Left lobe of liver (tissue), 2 donors: Measurements from ENCODE around the gene ARHGAP30. TPM values are rescaled to one million over a fixed set of nuclear protein-coding genes. Genes with fewer than 3 reads are reported as not detected.
A peak's percentile ranks its signal among the peaks of the same experiment; 100 is the strongest.

Experiments
- ATAC-seq: fragments of 200-7000 bp; cut with Tn5 transposase; one replicate; pipeline ENCODE4 v1.9.1; 2020; ENCODE audit warnings: mild to moderate bottlenecking, moderate library complexity
- DNase-seq: peaks from one replicate; pipeline ENCODE4 v3.0.0-alpha.2; 2020; ENCODE audit warnings: low spot score
- total RNA-seq: library from RNA; stranded (reverse); gene quantifications from one replicate; pipeline ENCODE4 v1.2.1, GENCODE V29; 2021
- donor health status: DM: no; HTN: no; CAD: no; lungs with moderate emphysema.
- donor health status: DM: no; HTN: yes; CAD: no.

ARHGAP30 gene
- total RNA-seq, 1 donor from 2014 or later: 4.0 TPM

DNA sequence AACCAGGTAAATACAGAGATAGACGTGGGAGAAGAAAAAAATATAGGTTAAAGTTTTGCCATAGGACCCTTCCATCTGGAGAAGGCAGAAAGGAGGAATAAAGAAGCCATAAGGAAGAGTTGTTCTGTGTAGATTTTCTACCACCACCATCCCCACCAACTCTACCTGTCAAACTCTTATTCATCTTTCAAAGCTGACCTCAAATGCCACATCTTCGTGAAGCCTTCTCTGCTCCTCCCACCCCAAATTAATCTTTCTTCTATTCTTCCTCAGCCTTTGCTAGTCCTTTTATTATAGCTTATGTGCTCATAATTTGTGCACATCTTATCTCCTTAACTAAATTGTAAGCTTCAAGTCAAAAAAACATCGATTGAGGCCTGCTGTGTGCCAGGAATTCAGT lies 20.9 kb upstream of the ARHGAP30 start:
- ATAC-seq (no peak), DNase-seq (no peak)

DNA sequence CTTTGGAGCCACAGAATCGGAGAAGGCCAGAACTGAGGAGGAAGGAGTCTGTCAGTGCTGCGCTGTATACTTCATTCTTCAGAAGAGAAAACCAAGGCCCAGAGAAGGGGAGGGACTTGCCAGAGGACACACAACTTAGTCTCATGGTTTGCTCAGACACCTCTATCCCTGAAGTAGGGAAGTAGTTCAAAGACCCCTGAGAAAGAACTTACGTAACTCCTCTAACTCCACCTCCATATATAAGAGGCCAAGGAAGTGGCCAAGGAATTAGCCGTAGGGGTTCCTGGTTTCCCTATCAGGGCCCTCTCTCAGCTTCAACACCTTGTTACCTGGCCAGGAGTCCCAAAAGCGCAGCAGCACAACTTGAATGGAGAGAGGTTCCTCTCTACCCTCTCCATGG lies 20.2 kb upstream of the ARHGAP30 start:
- no peak for DNase-seq
- no peak for ATAC-seq

DNA sequence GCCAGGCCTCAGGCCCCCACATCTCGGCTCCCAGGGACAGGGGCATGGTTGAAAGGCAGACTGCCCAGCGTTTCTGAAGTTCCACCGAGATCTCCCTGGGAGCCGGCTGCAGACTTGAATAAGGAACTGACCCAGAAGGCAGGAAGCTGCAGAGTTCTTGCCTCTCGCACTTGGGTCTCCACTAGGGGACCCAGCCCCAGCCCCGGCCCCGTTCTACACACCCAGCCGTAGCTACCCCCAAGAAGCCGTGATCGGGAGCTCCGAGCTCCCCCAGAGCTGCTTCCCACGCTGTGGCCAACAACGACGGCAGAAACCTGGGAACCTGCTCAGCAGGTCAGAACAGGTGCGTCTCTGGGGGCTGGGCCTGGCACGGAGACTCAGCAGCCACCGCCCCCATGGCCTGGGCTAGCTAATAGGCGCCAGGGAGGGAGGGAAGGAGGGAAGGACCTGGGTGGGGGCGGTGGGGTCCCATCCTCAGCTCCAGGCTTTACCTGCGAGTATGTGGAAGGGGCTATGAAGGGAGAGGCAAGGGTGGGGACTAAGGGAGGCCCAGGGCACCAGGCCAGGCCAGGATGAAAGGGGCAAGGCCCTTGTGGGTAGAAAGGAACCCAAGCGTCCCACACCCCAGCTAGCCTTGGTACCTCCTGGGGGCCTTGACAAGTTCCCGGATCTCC lies 19.7 kb upstream of the ARHGAP30 start, which contains the start of gene NECTIN4:
NECTIN4 (minus strand) TSS at position 308 of the 674 bp plus-strand sequence; CDS start at position 46, 262 bp downstream.
- no peak for DNase-seq
- ATAC-seq: no peak

DNA sequence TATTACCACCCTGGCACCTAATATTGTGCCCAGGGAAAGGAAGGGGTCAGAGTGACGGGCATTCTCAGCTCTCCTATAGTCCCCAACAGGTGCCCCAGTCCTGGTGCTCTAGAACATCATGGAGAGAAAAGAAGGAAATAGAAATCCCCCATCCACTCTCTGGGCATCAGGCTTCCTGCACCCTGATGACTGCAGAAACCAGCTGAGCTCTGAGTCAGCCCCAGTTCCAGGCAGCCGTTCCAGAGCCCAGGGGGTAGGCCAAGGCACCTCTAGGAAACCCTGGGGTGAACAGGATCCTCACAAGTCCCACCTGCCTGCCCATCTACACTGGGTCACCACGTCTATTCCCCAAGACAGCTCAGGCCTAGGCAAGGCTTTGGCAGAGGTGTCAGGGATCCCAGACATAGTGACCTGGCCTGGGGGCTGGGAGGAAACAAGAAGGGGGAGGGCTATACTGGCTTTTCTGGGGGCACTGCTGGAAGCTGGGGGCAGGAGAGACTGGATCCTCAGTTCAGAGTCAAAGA lies 19.0 kb upstream of the ARHGAP30 start:
- no peak for DNase-seq
- ATAC-seq: no peak

DNA sequence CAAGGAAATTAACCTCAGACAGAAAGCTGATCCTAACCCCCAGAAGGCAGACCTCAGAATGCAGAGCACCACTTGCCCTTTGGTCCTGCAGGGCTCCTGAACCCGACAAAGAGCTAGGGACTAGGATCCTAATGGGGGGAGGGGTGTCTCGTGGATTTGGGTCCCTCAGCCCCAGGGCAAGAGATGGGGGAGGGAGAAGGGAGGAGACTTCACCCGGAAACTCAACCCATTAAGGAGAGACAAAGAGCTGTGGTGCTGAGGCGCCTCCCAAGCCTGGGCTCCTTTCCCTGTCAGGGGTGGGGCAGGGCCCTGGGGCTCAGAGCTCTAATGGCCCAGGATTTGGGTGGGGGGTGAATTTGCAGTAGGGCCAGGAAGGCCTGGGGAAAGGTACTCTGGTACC lies 16.8 kb upstream of the ARHGAP30 start:
- no peak for DNase-seq
- no peak for ATAC-seq

DNA sequence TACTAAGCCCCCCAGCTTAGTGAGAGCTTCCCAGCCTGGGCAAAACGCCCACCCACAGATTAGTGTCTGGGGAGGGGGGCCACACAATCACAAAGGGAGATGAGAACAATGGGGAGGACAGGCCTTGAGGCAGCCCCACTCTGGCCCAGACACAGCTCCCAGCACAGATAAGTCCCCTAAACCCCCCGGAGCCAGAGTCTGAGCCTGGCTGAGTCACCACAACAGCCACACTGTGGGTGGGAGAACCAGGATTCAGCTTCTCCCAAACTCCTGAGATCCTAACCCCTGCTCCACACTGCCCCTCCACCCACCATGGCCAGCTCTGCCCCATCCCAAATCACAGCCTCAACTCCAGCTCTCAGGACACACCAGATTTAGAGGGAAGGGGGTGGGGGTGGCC lies 15.5 kb upstream of the ARHGAP30 start:
- DNase-seq (no peak), ATAC-seq (no peak)

DNA sequence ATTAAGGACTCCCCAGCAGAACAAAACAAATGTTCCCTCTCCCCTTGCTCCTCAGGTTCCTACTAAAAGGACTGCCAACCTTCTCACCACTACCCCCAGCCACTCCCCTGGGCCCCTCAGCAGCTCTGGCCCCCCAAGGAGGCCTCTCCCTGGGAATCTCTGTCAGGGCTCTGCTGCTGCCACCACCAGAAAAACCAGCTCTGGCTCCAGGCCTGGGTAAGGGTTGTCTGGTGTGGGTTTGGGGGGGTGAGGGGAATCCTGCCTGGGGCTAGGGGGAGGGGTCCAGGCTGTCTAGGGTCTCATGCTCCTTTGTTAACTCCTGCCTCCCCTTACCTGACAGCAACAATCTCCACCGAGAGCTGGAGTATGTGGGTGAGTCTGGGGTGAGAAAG lies 14.9 kb upstream of the ARHGAP30 start:
- DNase-seq (no peak), ATAC-seq (no peak)

DNA sequence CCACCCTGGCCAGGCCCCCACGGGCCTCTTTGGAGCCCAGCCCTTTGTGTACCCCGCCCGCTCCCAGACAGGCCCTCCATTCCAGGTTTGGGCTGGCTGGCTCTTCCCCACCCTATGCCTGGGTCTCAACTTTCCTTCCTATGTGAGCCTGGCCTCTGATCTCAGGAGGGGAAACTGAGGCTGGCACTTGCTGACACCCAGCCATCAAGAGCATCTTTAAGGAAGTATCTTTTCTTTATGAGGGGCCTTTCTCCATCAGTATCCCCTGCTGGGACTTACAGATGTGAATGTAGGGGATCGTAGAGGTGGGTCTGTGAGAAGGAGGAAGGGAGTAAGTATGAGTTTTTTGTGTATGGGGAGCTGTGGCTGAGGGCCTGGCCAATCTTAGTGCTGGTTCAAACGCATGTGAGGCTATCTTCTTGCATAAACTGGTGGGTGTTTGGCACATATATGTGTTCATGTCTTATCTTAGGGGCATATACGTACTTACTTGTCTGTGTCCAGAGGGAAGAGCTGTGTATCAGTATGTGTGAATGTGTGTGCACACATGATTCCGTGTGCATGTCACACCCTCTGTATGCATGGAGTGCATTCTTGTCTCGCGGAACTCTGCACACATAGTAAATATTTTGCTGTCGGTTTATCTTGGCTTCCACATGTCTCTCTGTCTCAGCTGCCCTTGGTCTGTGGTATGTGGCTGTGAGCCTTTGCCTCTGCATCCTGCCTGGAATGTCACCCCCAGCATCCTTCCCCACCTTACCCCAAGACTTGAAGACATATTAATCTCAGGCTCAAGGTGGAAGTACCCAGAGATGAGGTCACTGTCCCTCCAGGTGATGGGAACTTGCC lies 14.3 kb upstream of the ARHGAP30 start:
- no peak for DNase-seq
- no peak for ATAC-seq

DNA sequence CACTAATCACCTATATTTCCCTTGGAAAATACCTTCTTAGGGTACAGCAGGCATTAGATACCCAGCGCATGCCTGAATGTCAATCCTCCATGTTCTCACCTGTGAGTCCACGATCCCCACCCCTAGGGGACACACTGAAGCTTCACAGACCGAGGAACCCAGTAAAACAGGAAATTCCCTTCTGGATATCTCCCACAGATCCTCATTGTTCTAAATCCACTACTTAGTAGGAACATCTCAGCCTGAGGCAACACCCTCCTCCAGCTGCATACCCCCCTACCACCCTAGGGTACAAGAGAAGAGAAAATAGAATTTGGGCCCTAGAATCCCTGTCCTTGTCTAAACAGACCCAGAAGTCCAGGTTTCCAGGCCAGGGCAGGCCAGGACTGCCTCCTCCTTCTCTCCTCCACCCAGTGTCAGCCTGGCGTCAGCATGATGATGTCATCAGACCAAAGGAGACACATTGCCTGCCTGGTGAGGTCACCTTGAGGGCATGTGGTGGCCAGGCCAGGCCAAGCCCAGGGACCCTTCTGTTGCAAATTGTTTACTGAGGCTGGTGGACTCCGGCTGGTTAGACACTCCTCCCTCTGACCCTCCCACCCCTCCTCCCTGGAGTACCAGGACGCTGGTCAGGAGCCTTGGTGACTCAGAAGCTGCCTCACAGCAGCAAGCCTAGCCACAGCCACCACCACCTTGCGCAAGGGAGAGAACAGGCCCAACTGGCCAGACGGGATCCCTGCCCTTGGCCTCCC lies 13.5 kb upstream of the ARHGAP30 start:
- ATAC-seq: peak; percentile 31
- no peak for DNase-seq

DNA sequence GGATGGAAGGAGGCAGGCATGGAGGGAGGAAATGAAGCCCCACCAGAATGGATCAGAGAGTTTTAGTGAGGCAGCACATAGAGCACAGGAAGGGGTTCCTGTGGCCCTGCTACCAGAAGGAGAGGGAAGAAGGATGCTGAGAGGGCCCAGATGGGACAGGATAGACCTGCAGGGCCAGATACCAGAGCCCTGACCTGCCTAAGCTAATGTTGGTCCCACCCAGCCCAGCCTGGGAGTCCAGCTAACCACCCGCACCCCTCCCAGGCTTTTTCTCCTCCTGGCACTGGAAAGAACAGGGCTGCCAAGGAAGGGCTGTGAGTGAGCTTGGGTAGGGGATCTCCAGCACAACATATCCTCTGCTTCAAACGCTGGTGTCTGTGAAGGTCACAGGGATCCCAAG lies 12.8 kb upstream of the ARHGAP30 start:
- no peak for DNase-seq
- no peak for ATAC-seq

DNA sequence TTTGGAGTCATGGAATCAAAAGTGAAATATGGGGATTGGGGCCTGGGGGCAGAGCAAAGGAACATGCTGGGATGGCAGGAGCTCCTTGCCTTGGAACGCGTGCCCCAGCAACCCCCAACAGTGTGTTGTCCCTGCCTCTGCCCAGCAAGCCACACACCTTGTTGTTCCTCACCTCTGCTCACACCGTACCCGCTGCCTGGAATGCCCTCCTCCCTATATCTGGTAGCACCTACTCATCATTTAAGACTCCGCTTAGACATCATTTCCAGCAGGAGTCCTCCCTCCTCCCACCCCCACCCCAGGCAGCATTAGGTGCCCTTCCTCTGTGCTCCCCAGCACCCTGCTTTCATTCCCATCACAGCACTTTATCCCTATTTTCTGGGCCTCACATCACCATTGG lies 11.8 kb upstream of the ARHGAP30 start:
- ATAC-seq (no peak), DNase-seq (no peak)

DNA sequence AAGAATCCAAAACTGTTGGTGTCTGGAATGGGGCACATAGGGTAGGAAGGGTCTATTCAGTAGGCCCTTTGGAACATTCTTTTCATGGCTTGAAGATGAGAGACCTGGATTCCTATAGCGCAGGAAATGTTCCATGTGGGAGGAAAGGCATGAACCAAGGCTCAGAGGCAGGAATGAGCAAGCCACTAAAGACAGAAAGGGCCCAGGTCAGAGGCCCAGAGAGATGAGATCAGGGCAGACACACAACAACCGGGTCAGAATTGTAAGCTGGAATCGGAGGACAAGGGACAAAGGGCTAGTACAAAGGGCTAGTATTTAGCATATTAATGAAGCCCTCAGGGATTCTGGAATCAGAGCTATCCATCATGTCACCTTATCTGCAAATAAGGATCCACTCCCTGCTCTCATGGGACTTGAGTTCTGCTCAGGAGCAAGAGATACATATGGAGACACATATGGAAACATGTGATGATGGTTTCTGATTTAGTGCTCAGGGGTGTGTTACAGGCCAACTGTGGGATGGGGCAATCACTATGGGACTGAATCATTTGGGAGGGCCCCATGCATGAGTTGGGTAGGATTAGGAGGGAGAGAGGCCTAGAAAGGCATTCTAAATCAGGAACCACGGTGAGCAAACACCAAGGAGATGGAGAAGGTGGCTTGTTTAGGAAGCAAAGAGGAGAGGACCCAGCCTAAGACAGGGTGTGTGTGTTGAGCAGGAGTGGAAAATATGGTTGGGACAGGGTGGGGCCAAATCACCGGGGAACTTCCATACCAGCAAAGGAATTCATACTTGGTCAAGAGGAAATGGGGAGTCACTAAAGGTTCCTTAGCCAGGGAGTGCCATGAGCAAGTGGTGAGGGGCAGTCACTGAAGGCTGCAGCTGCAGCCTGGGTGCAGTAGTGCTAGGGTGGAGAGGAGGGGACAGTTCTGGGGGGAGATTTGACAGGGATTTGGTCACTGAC lies 11.0 kb upstream of the ARHGAP30 start:
- no peak for DNase-seq
- ATAC-seq: no peak

DNA sequence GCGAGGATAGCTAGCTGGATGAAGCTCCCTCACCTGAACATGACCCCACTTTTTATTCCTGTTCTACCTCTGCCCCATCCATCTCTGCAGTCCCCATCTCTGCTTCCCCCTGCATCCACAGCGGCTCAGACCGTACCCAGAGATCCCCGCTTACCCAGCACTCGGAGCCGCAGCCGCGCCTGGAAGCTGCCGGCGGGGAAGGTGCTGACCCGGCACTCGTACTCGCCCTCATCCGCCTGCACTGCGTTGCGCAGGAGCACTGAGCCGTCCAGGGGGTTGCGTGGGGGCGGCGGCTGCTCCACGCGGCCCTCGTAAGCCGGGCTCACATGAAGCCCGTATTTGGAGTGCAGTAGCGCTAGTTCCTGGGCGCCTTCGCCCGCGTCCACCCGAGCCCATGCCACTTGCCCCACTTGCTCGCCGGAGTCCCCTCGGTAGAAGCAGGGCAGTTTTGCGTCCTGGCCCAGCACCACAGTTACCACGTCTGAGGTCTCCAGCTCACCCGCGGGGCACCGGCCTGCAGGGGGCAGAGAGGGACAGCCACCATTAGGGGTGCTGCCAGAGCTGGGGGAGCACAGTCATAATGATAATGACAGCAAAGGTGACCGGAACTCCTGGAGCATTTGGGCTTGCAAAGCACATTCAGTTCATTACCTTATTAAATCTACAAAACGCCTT lies 9.9 kb upstream of the ARHGAP30 start:
- DNase-seq: no peak
- no peak for ATAC-seq

DNA sequence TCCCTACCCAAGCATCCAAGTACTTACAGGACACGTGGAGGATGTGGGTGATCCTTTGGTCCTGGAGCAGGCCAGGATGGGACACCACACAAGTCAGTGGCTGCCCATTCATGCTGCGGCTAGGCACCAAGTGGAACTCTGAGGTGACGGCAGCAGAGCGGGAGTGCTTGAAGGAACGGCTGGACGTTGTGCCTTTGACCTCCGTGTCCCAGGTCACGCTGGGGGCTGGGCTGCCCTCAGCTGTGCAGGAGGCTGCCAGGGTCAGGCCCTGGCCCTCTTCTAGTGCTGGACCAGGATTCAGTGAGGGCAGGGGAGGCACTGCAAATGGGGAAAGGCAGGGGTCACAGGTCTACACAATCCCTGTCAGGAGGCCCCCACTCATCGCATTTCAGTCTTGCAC lies 7.7 kb upstream of the ARHGAP30 start:
- no peak for ATAC-seq
- no peak for DNase-seq

DNA sequence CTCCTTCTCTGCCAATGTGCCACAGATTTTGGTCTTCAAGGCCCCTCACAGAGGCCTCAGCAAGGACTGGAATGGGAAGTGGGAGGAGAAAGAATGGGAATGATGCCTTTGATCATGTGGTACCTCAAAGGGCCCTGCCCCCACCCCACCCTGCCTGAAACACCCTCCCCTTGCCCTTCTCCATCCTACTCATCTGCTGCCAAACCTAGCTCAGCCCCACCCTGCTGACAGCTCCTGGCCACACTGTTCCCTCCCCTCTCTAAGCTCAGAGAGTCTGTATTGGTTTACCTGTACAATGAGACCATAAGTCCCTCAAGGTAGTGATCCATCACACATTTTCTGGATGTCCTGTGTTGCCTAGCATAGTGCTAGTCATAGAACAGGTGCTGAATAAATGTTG lies 6.7 kb upstream of the ARHGAP30 start:
- no peak for ATAC-seq
- no peak for DNase-seq

DNA sequence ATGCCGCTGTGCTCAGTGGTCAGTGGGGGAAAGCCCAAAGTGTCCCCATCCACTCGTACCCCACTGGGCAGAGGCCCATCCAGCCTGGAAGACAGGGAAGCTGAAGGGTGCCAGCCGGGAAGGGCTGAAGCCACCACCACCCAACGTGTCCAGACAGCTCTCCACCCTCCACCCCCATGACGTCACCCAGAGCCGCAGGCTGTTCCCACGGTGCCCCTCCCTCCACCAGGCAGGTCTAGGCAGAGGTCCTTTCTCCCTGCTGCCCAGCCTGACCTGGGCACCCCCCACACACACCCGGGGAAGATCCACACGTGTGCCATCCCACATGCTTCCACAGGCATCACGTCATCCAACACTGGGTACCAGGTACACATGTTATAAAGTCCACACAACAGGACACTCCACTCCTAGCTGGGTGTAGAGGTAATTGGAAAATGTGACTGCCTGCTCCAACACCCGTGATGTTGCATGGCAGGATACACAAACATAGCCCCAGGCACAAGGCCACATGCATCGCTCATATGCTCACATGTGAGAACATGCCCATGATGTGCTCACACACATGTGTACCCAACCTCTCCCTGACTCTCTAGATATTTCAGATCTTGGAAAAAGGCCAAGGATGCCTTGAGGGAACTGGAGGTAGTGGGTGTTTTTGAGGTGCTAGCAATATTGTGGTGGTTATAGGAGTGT lies 5.1 kb upstream of the ARHGAP30 start:
- no peak for ATAC-seq
- no peak for DNase-seq

DNA sequence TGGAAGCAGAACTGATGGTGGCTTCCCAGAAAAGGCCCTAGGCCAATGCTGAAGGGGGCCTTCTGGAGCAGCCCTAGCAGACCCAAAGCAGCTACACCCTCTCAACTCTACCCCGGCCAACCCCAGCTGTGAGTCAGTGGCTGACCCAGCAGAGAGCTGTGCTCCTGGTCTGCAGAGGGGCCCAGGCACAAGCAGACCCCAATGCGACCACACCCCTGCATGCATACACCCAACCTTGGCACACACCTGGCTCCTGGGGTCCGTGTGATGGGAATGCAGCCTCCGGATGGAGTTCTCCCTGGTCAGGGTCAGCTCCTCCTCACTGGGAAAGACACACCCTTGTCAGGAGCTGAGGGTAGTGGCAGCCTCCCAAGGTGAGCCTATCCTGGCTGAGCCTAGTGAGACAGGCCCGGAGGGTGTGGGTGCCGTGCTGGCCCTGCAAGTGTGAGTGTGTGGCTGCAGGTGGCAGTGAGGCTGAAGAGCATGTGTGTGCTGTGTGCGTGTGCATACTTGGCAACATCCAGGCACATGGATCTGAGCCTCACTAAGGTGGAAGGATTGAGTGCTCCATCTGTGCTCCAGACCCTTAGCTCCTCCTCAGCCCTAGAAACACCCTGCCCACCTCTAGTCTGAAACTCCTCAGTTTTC lies 3.9 kb upstream of the ARHGAP30 start:
- DNase-seq (no peak), ATAC-seq (no peak)

DNA sequence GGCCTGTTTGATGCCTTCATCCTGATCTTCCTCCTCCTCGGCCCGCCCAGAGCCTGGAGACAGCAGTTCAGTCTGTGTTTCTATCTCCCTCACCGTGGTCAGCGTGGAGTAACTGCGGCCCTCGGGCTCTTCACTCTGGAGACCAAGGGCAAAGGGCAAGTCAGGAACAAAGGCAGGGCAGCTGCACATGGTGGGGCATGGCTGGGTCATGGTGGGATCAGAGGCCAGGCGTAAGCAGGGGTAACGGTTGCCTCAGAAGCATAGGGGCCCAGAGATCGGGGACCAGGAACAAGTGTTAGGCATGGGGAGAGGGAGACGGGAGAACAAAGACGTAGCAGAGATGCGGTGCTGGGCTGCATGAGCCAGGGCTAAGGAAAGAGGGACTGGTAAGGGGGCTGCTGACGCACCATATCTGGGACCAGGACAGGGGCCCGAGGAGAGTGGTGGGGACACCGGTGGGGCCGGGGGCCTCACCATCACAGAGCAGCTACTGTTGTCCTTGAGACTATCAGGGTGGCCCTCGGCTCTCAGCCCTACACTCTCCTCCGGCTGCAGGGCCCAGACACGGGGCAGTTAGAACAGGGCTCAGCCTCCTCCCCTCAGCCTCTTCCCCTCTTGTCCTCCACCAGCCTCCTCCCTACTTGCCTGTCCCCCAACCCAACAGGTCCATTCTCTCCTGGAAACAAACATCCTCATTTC lies 3.2 kb upstream of the ARHGAP30 start:
- DNase-seq (no peak), ATAC-seq (no peak)
